ENCODE data around the gene UGT1A5.

Gene UGT1A5

GRCh38 chr2:233811732-233812131 is 99.0 kb downstream of the UGT1A5 start:
- no peak for DNase-seq

- DNase-seq, result no peak
These were observed 100.7 kb downstream of the UGT1A5 start for GRCh38 chr2:233813236-233814055.

- no peak for DNase-seq
These were observed 101.5 kb downstream of the UGT1A5 start for GRCh38 chr2:233814056-233814835.

- no peak for DNase-seq
These were observed 103.2 kb downstream of the UGT1A5 start for GRCh38 chr2:233815861-233816260.

- no peak for DNase-seq
These were observed 103.6 kb downstream of the UGT1A5 start for GRCh38 chr2:233816334-233816733.

- DNase-seq, result no peak
These were observed 104.1 kb downstream of the UGT1A5 start for GRCh38 chr2:233816771-233817170.

- no peak for DNase-seq
These were observed 104.7 kb downstream of the UGT1A5 start for GRCh38 chr2:233817361-233817911.

GRCh38 chr2:233817995-233818638 is 105.4 kb downstream of the UGT1A5 start:
- DNase-seq, result no peak

GRCh38 chr2:233818639-233819621 is 106.2 kb downstream of the UGT1A5 start:
- DNase-seq, result no peak

GRCh38 chr2:233819884-233820773 is 107.4 kb downstream of the UGT1A5 start:
- DNase-seq, result no peak

- DNase-seq, result no peak
These were observed 108.0 kb downstream of the UGT1A5 start for GRCh38 chr2:233820774-233821105.

- DNase-seq, result no peak
These were observed 108.5 kb downstream of the UGT1A5 start for GRCh38 chr2:233821196-233821595.

GRCh38 chr2:233821709-233822100 is 109.0 kb downstream of the UGT1A5 start:
- no peak for DNase-seq

GRCh38 chr2:233822101-233822771 is 109.5 kb downstream of the UGT1A5 start:
- no peak for DNase-seq
